Peyer's patch (tissue), 4 donors: Measurements from ENCODE around the gene KRT78. TPM values are rescaled to one million over a fixed set of nuclear protein-coding genes. Genes with fewer than 3 reads are reported as not detected.

Experiments
- DNase-seq, 3 donors: peaks; one replicate each; pipeline ENCODE4 v3.0.0-alpha.2; 2017 to 2019
- H3K27ac ChIP-seq, 4 donors: fragments of 200-600 bp; sonication (generic); one replicate each; pipeline ENCODE4 v1.5.1; 2016 to 2019
- H3K27me3 ChIP-seq, 2 donors: fragments of 200-600 bp; sonication (generic); one replicate each; pipeline ENCODE4 v1.5.1; 2019
- H3K36me3 ChIP-seq, 3 donors: fragments of 200-600 bp; sonication (generic); one replicate each; pipeline ENCODE4 v1.5.1; 2016 to 2019
- H3K4me1 ChIP-seq, 4 donors: fragments of 200-600 bp; sonication (generic); one replicate each; pipeline ENCODE4 v1.5.1; 2016 to 2019
- H3K4me3 ChIP-seq, 4 donors: fragments of 200-600 bp; sonication (generic); 1 replicate in 3 of 4; 2 replicates in 1 of 4; pipeline ENCODE4 v1.5.1; 2016 to 2019; ENCODE audit warnings: mild to moderate bottlenecking in 1 of 4
- H3K9me3 ChIP-seq, 4 donors: fragments of 200-600 bp; sonication (generic); one replicate each; pipeline ENCODE4 v1.5.1; 2016 to 2019; ENCODE audit warnings: mild to moderate bottlenecking in 1 of 4
- CTCF ChIP-seq, 6 experiments: fragments of 450-650 bp in 4 of 6; fragments of 200-600 bp in 2 of 6; sonication (generic) in 1 of 6; IDR thresholded peaks; one replicate each; pipeline ENCODE4 v1.5.1; 2017 to 2019; ENCODE audit warnings: antibody characterized with exemption in 6 of 6, mild to moderate bottlenecking in 3 of 6, moderate library complexity in 1 of 6
- POLR2A ChIP-seq, 2 donors: fragments of 450-650 bp; IDR thresholded peaks; one replicate each; pipeline ENCODE4 v1.5.1; 2017; ENCODE audit warnings: antibody characterized with exemption in 2 of 2, mild to moderate bottlenecking in 2 of 2, moderate library complexity in 2 of 2
- total RNA-seq, 4 donors: library from RNA; depleted of rRNA; stranded (reverse); fragments of >200 nt; gene quantifications; one replicate each; pipeline ENCODE4 v1.1.0, GENCODE V29; 2016

The KRT78 gene
- total RNA-seq, 4 donors from 2014 or later: not detected

- no peak for TF ChIP-seq CTCF (IDR thresholded peaks at IDR 0.05)
- Histone ChIP-seq H3K27me3 (no peaks in the 10 kb centered on the region), H3K36me3 (no peaks in the 10 kb centered on the region), H3K27ac (no peak overlapping the region), H3K4me1 (peaks cover 0 to 6% (median 0%) of the 10 kb centered on the region in 4 donors), H3K4me3 (no peak overlapping the region), H3K9me3 (no peaks in the 10 kb centered on the region)
- no peak for DNase-seq
Measured at GRCh38 chr12:52794479-52795331, 54.1 kb downstream of the KRT78 start.

- H3K9me3 ChIP-seq: no peaks in the 10 kb centered on the region
- peaks cover 0 to 7% (median 0%) of the 10 kb centered on the region in 4 donors for H3K4me1 ChIP-seq
- TF ChIP-seq POLR2A (IDR thresholded peaks at IDR 0.05) (no peak), CTCF (IDR thresholded peaks at IDR 0.05) (no peak)
- no peak overlapping the region for H3K4me3 ChIP-seq
- no peaks in the 10 kb centered on the region for H3K36me3 ChIP-seq
- H3K27ac ChIP-seq: no peak overlapping the region
- no peak for DNase-seq
- H3K27me3 ChIP-seq: no peaks in the 10 kb centered on the region
Measured at GRCh38 chr12:52792185-52793029, 56.4 kb downstream of the KRT78 start.

GRCh38 chr12:52791271-52792184 lies 57.3 kb downstream of the KRT78 start:
- Histone ChIP-seq H3K27me3 (no peaks in the 10 kb centered on the region), H3K36me3 (no peaks in the 10 kb centered on the region), H3K9me3 (no peaks in the 10 kb centered on the region), H3K27ac (no peak overlapping the region), H3K4me3 (no peak overlapping the region), H3K4me1 (peaks cover 0 to 7% (median 0%) of the 10 kb centered on the region in 4 donors)
- TF ChIP-seq CTCF (IDR thresholded peaks at IDR 0.05): no peak
- no peak for TF ChIP-seq POLR2A (IDR thresholded peaks at IDR 0.05)
- no peak for DNase-seq

GRCh38 chr12:52790427-52791270 lies 58.1 kb downstream of the KRT78 start:
- TF ChIP-seq POLR2A (IDR thresholded peaks at IDR 0.05) (no peak), CTCF (IDR thresholded peaks at IDR 0.05) (no peak)
- Histone ChIP-seq H3K36me3 (no peaks in the 10 kb centered on the region), H3K4me1 (peaks cover 0 to 7% (median 0%) of the 10 kb centered on the region in 4 donors), H3K4me3 (no peak overlapping the region), H3K27me3 (no peaks in the 10 kb centered on the region), H3K27ac (no peak overlapping the region), H3K9me3 (no peaks in the 10 kb centered on the region)
- DNase-seq: no peak
